HepG2 (cell line): ENCODE data around the gene SERPINB6. TPM values are rescaled to one million over a fixed set of nuclear protein-coding genes. Genes with fewer than 3 reads are reported as not detected.

ENCODE experiments used
- ATAC-seq: fragments of 200-7000 bp; cut with Tn5 transposase; 3 replicates; pipeline ENCODE4 v1.9.1; 2020; ENCODE audit warnings: mild to moderate bottlenecking, moderate library complexity
- BruUV-seq: library from RNA; stranded (reverse); fragments of 400-500 nt; replicated peaks from 2 replicates; lab custom pipeline; 2021; lab: Mats Ljungman, UMichigan
- CTCF ChIA-PET: fragments of 300-600 bp; formaldehyde crosslinking; extraction: SDS; loops from one replicate; lab custom pipeline; 2021; ENCODE audit warnings: low total read pairs, inconsistent platforms, low intra/inter-chr PET ratio; lab: Yijun Ruan, JAX
- POLR2A ChIA-PET: fragments of 350-600 bp; sonication (Branson Sonifier 250); formaldehyde crosslinking; loops from one replicate; lab custom pipeline; 2020; ENCODE audit warnings: antibody characterized with exemption, inconsistent platforms; lab: Yijun Ruan, JAX
- DNase-seq: peaks from one replicate; pipeline ENCODE4 v3.0.0-alpha.2; 2015; ENCODE audit warnings: low spot score
- FAIRE-seq: peaks from 3 replicates; lab custom pipeline; 2011; peaks lifted over from hg19 to GRCh38; lab: Jason Lieb, UNC
- H2AFZ ChIP-seq: one replicate; pipeline ENCODE4 v1.6.1; 2011; ENCODE audit warnings: low read length, inconsistent platforms
- H3K27ac ChIP-seq: fragments of 300-600 bp; 3 replicates; pipeline ENCODE4 v1.8.0; 2011; ENCODE audit warnings: mixed run types, mild to moderate bottlenecking, mixed read lengths, low read length, inconsistent platforms; ENCODE audit not compliant: insufficient read depth; ENCODE audit errors: extremely low read length
- H3K27me3 ChIP-seq, 2 experiments: fragments of 200-600 bp in 1 of 2; 2 replicates in 1 of 2; 3 replicates in 1 of 2; pipeline versions ENCODE4 v1.6.0 to v1.8.0; 2011; ENCODE audit warnings: low read length in 2 of 2, mild to moderate bottlenecking in 2 of 2, moderate library complexity in 2 of 2, inconsistent platforms in 1 of 2; ENCODE audit not compliant: insufficient read depth in 2 of 2, control insufficient read depth in 1 of 2
- H3K36me3 ChIP-seq, 2 experiments: fragments of 200-600 bp in 1 of 2; replicated peaks in 1 of 2; 2 replicates in 1 of 2; 3 replicates in 1 of 2; pipeline versions ENCODE4 v1.5.1 to v1.8.0; 2011; ENCODE audit warnings: low read length in 2 of 2, inconsistent platforms in 1 of 2; ENCODE audit not compliant: insufficient read depth in 2 of 2, control insufficient read depth in 1 of 2
- H3K4me1 ChIP-seq: 2 replicates; pipeline ENCODE4 v1.5.1; 2012; ENCODE audit warnings: low read length, inconsistent platforms; ENCODE audit not compliant: insufficient read depth
- H3K4me2 ChIP-seq: 2 replicates; pipeline ENCODE4 v1.6.0; 2011; ENCODE audit warnings: low read depth, low read length, inconsistent platforms
- H3K4me3 ChIP-seq, 3 experiments: fragments of 200-600 bp in 1 of 3; sonication (generic), shearing (Covaris generic) in 1 of 3; replicated peaks in 1 of 3; 2 replicates each; pipeline ENCODE4 v1.5.1; 2011 to 2016; ENCODE audit warnings: low read length in 3 of 3, inconsistent platforms in 2 of 3, low read depth in 2 of 3, mild to moderate bottlenecking in 2 of 3, control low read depth in 1 of 3, mixed read lengths in 1 of 3; ENCODE audit not compliant: insufficient read depth in 1 of 3
- H3K79me2 ChIP-seq: one replicate; pipeline ENCODE4 v1.6.1; 2011; ENCODE audit warnings: low read length, inconsistent platforms; ENCODE audit not compliant: insufficient read depth
- H3K9ac ChIP-seq: 2 replicates; pipeline ENCODE4 v1.6.0; 2011; ENCODE audit warnings: mild to moderate bottlenecking, low read depth, low read length, inconsistent platforms; ENCODE audit not compliant: insufficient read depth
- H3K9me3 ChIP-seq: 2 replicates; pipeline ENCODE4 v1.5.1; 2012; ENCODE audit warnings: mild to moderate bottlenecking, low read length
- H4K20me1 ChIP-seq: 2 replicates; pipeline ENCODE4 v1.6.0; 2011; ENCODE audit warnings: inconsistent platforms, mild to moderate bottlenecking, low read length, moderate library complexity; ENCODE audit not compliant: insufficient read depth
- HINFP ChIP-seq: sonication (generic); formaldehyde crosslinking; IDR thresholded peaks from 2 replicates; pipeline ENCODE4 v1.4.0; 2020; ENCODE audit warnings: low read depth, mild to moderate bottlenecking, missing genetic modification reagents
- HNRNPUL1 ChIP-seq: fragments of 200-400 bp; formaldehyde crosslinking; IDR thresholded peaks from 2 replicates; pipeline ENCODE4 v1.6.1; 2017; ENCODE audit warnings: low read depth, mild to moderate bottlenecking, low read length, moderate library complexity
- NFE2L2 ChIP-seq: fragments of 150-350 bp; IDR thresholded peaks from 2 replicates; pipeline ENCODE4 v1.6.1; 2014; ENCODE audit warnings: low read length
- PAF1 ChIP-seq: IDR thresholded peaks from 2 replicates; pipeline ENCODE4 v1.6.1; 2016; ENCODE audit warnings: missing genetic modification reagents, missing compliant biosample characterization
- ZNF557 ChIP-seq: sonication (generic); formaldehyde crosslinking; IDR thresholded peaks from 2 replicates; pipeline ENCODE4 v1.4.0; 2020; ENCODE audit warnings: missing genetic modification reagents
- ZNF646 ChIP-seq: sonication (generic); formaldehyde crosslinking; IDR thresholded peaks from 2 replicates; pipeline ENCODE4 v1.9.0; 2021; ENCODE audit warnings: mild to moderate bottlenecking, missing genetic modification reagents
- WGBS: methylation state at CpG from one replicate; pipeline ENCODE4 v1.1.6; 2017; ENCODE audit warnings: low lambda C conversion rate; 5-methylcytosine and 5-hydroxymethylcytosine counted together
- in situ Hi-C: cut with HindIII; loops from 2 replicates; pipeline ENCODE4 v1.10.0; 2017; ENCODE audit warnings: low pct_unique_long_range_greater_than_20kb; ENCODE audit not compliant: extremely low pct_ligation_motif_present
- intact Hi-C: fragments of 100-400 bp; cut with micrococcal nuclease; formaldehyde crosslinking; loops from one replicate; pipeline ENCODE4 v1.10.0; 2022; ENCODE audit not compliant: unreplicated experiment
- polyA plus RNA-seq, 8 experiments: library from polyadenylated mRNA; depleted of rRNA in 3 of 8; stranded (reverse) in 7 of 8; unstranded in 1 of 8; fragments of >200 nt; fragmentation: Illumina TruSeq in 4 of 8; extraction: Trizol in 4 of 8; gene quantifications; 2 replicates each; pipeline versions ENCODE4 v1.2.1 to v1.2.3, GENCODE V29; 2011 to 2016; ENCODE audit warnings: low read depth in 4 of 8, missing spikeins in 1 of 8, mixed read lengths in 1 of 8; ENCODE audit not compliant: insufficient read depth in 1 of 8
- total RNA-seq, 5 experiments: library from RNA; depleted of rRNA; stranded (reverse); fragments of >200 nt; fragmentation: Illumina TruSeq; extraction: Trizol; gene quantifications; 2 replicates each; pipeline ENCODE4 v1.2.3, GENCODE V29; 2016; ENCODE audit warnings: low read depth in 1 of 5
- TF ChIP-seq, protein P1 (sequence below), 2 experiments: sonication (generic) in 1 of 2; formaldehyde crosslinking in 1 of 2; IDR thresholded peaks; 2 replicates each; pipeline versions ENCODE4 v1.4.0 to v1.6.1; 2018 to 2020; ENCODE audit warnings: missing genetic modification reagents in 2 of 2, borderline replicate concordance in 1 of 2, low read depth in 1 of 2, mild to moderate bottlenecking in 1 of 2, missing biosample characterization in 1 of 2

SERPINB6 gene
- total and polyA plus RNA-seq, 2 of the 13 experiments (the other 11 are each of a cell fraction or from before 2014, with no cell fraction given): 38.2 to 61.3 TPM

DNA sequence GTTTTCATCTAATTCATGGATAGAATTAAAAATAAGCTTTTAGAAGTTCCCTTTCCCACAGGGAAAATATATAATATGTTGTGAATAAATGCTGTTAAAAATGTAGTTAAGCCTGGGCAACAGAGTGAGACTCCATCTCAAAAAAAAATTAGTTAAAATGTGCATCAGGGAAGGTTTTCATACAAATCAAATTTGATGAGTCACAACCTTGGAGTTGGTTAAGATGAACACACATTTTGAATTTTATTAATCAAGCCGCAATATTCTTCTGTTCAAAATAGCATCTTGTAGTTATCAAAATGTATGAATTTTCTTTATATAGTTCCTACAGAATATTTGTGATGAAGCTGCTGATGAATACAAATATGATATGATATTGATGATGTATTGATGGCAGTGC lies 37.3 kb downstream of the SERPINB6 start:
- no peak for DNase-seq
- intact Hi-C loops: no loop called here
- peaks cover 0 to 7% of the 10 kb centered on the region in 2 experiments; a peak in 2 of 5 replicates for H3K27me3 ChIP-seq
- no TSS peak for BruUV-seq
- ATAC-seq: no peak
- no peak for TF ChIP-seq HINFP
- peak; percentile 58; the same call in 1 of the 2 replicates for TF ChIP-seq NFE2L2
- TF ChIP-seq, protein P1, sequence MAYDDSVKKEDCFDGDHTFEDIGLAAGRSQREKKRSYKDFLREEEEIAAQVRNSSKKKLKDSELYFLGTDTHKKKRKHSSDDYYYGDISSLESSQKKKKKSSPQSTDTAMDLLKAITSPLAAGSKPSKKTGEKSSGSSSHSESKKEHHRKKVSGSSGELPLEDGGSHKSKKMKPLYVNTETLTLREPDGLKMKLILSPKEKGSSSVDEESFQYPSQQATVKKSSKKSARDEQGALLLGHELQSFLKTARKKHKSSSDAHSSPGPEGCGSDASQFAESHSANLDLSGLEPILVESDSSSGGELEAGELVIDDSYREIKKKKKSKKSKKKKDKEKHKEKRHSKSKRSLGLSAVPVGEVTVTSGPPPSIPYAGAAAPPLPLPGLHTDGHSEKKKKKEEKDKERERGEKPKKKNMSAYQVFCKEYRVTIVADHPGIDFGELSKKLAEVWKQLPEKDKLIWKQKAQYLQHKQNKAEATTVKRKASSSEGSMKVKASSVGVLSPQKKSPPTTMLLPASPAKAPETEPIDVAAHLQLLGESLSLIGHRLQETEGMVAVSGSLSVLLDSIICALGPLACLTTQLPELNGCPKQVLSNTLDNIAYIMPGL (CRISPR knock-in tag; IDR thresholded peaks at IDR 0.05; ENCODE audit: borderline replicate concordance in 1 of 2, low read depth in 1 of 2): no peak
- TF ChIP-seq ZNF646 (CRISPR knock-in tag): no peak
- no peak for TF ChIP-seq HNRNPUL1
- no peak for TF ChIP-seq ZNF557 (CRISPR knock-in tag)
- no peak for TF ChIP-seq PAF1 (CRISPR knock-in tag)
- TF ChIP-seq, all 625 proteins: peak for 1
- Histone ChIP-seq H3K9ac (no peak overlapping the region), H3K4me1 (peaks cover 18% of the 10 kb centered on the region), H3K27ac (no peak overlapping the region), H3K36me3 (no peaks in the 10 kb centered on the region), H3K4me2 (no peak overlapping the region), H3K79me2 (no peaks in the 10 kb centered on the region), H2AFZ (no peak overlapping the region), H3K9me3 (no peaks in the 10 kb centered on the region), H3K4me3 (no peak overlapping the region), H4K20me1 (no peaks in the 10 kb centered on the region)
- POLR2A ChIA-PET: interaction anchor here (1.1 kb wide), 1 partner anchor 18 kb away, joined by 3 read pairs; no protein-coding TSS in a partner anchor
- in situ Hi-C loops: no loop called here
- 88% methylated on average over 1 of the region's 1 CpG for WGBS
- CTCF ChIA-PET: interaction anchor here (2.9 kb wide), 1 partner anchor 88 kb away, joined by 42 read pairs; no protein-coding TSS in a partner anchor
- no peak for FAIRE-seq
